PC-9 (cell line): Measurements from ENCODE around the gene KBTBD13. TPM values are rescaled to one million over a fixed set of nuclear protein-coding genes. Genes with fewer than 3 reads are reported as not detected.

ENCODE experiments used
- BruUV-seq: library from RNA; stranded (reverse); fragments of 400-500 nt; replicated peaks from 2 replicates; lab custom pipeline; 2021; lab: Mats Ljungman, UMichigan
- CTCF ChIA-PET: fragments of 300-600 bp; sonication (Branson Sonifier 250); formaldehyde crosslinking; loops from one replicate; lab custom pipeline; 2022; ENCODE audit warnings: antibody characterized with exemption; lab: Charles Lee
- POLR2A ChIA-PET: fragments of 300-600 bp; sonication (Branson Sonifier 250); formaldehyde crosslinking; loops from one replicate; lab custom pipeline; 2022; ENCODE audit warnings: antibody characterized with exemption; ENCODE audit not compliant: unreplicated experiment; lab: Charles Lee
- DNase-seq, 2 experiments: peaks; one replicate each; pipeline versions ENCODE4 v3.0.0 to v3.0.0-alpha.2; 2015 to 2022; ENCODE audit warnings: mixed read lengths in 1 of 2
- H2AFZ ChIP-seq: fragments of 200-600 bp; sonication (generic); 2 replicates; pipeline ENCODE4 v1.8.1; 2017; ENCODE audit warnings: antibody characterized with exemption
- H3F3A ChIP-seq: fragments of 200-600 bp; sonication (generic); 2 replicates; pipeline ENCODE4 v1.8.1; 2017; ENCODE audit warnings: antibody characterized with exemption, mild to moderate bottlenecking, low read depth; ENCODE audit not compliant: insufficient read depth
- H3K27ac ChIP-seq: fragments of 200-600 bp; sonication (generic); 2 replicates; pipeline ENCODE4 v1.6.1; 2016; ENCODE audit warnings: mixed run types
- H3K27me3 ChIP-seq: fragments of 200-600 bp; sonication (generic); 2 replicates; pipeline ENCODE4 v1.6.1; 2016; ENCODE audit warnings: low read depth, mixed run types; ENCODE audit not compliant: insufficient read depth
- H3K36me3 ChIP-seq: fragments of 200-600 bp; sonication (generic); 2 replicates; pipeline ENCODE4 v1.6.1; 2016; ENCODE audit warnings: low read depth, mixed run types
- H3K4me1 ChIP-seq: fragments of 200-600 bp; sonication (generic); replicated peaks from 2 replicates; pipeline ENCODE4 v1.6.1; 2016; ENCODE audit warnings: mixed run types; ENCODE audit not compliant: insufficient read depth
- H3K4me2 ChIP-seq: fragments of 200-600 bp; sonication (generic); 2 replicates; pipeline ENCODE4 v1.6.1; 2017; ENCODE audit warnings: mixed run types
- H3K4me3 ChIP-seq: fragments of 200-600 bp; sonication (generic); 2 replicates; pipeline ENCODE4 v1.6.1; 2016; ENCODE audit warnings: mixed run types
- H3K79me2 ChIP-seq: fragments of 200-600 bp; sonication (generic); 2 replicates; pipeline ENCODE4 v1.6.1; 2017; ENCODE audit warnings: low read depth, mixed run types
- H3K9me2 ChIP-seq: fragments of 200-600 bp; sonication (generic); 2 replicates; pipeline ENCODE4 v1.8.1; 2017; ENCODE audit warnings: mild to moderate bottlenecking; ENCODE audit not compliant: insufficient read depth
- H3K9me3 ChIP-seq: fragments of 200-600 bp; sonication (generic); 2 replicates; pipeline ENCODE4 v1.8.1; 2016; ENCODE audit warnings: low read depth; ENCODE audit not compliant: insufficient read depth
- H4K20me1 ChIP-seq: fragments of 200-600 bp; sonication (generic); 2 replicates; pipeline ENCODE4 v1.8.1; 2017; ENCODE audit not compliant: insufficient read depth
- EZH2 ChIP-seq: fragments of 200-600 bp; sonication (generic); IDR thresholded peaks from 2 replicates; pipeline ENCODE4 v1.8.0; 2017; ENCODE audit warnings: antibody characterized with exemption, low read depth
- intact Hi-C: fragments of 100-400 bp; cut with micrococcal nuclease; formaldehyde crosslinking; loops from one replicate; pipeline ENCODE4 v1.10.0; 2022; ENCODE audit not compliant: unreplicated experiment
- total RNA-seq: library from RNA; stranded (reverse); gene quantifications from 2 replicates; pipeline ENCODE4 v1.2.3, GENCODE V29; 2021
- TF ChIP-seq, protein P1 (sequence below): fragments of 200-600 bp; sonication (generic); conservative IDR thresholded peaks from 2 replicates; pipeline ENCODE4 v1.6.1; 2017; ENCODE audit warnings: mixed run types, antibody characterized with exemption, mild to moderate bottlenecking, moderate library complexity

Gene KBTBD13
- total RNA-seq, 1 experiment from 2014 or later: not detected

DNA sequence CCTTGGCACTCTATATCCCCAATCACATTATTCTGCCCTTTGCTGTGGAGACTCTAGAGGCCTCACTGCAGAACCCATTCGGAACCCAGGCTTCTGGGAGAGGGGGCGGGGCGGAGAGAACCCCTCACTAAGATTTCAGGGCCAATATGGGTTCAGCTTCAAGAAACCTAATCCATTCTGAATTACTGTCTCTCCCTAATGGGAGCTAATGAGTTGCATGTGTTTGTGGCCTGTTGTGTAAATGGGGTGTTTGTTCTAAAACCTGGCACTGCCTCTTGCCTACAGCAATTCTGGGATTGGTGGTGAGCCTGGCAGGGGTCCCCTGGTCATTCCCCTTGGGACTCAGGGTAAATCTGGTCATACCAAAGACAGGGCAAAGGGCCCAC is 8.2 kb upstream of the KBTBD13 start:
- POLR2A ChIA-PET: interaction anchor here (0.6 kb wide), 1 partner anchor 19 kb away, joined by 7 read pairs; no protein-coding TSS in a partner anchor
- no peak overlapping the region for H3K4me3 ChIP-seq
- BruUV-seq: no TSS peak

DNA sequence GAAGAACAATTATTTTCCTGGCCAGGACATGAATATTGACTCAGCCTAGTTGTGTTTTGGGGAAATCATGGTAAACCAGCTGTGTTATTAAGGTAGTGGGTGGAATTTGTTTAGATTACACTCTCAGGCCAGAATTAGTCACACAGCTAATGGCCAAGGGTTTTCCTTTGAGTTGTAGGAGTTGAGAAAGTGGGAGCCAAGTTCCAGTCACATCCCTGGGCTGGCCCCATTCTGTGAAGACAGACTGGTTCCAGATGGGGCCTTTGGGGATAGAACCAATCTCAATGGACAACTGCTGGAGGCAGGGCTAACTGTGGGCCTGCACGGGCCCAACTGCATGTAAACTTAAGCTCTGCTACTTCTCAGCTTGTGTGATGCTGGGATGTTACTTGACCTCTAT is 7.4 kb upstream of the KBTBD13 start:
- no peaks in the 10 kb centered on the region for H3K79me2 ChIP-seq
- no peaks in the 10 kb centered on the region for H3F3A ChIP-seq
- TF ChIP-seq EZH2: no peak
- TF ChIP-seq, protein P1, sequence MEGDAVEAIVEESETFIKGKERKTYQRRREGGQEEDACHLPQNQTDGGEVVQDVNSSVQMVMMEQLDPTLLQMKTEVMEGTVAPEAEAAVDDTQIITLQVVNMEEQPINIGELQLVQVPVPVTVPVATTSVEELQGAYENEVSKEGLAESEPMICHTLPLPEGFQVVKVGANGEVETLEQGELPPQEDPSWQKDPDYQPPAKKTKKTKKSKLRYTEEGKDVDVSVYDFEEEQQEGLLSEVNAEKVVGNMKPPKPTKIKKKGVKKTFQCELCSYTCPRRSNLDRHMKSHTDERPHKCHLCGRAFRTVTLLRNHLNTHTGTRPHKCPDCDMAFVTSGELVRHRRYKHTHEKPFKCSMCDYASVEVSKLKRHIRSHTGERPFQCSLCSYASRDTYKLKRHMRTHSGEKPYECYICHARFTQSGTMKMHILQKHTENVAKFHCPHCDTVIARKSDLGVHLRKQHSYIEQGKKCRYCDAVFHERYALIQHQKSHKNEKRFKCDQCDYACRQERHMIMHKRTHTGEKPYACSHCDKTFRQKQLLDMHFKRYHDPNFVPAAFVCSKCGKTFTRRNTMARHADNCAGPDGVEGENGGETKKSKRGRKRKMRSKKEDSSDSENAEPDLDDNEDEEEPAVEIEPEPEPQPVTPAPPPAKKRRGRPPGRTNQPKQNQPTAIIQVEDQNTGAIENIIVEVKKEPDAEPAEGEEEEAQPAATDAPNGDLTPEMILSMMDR: no peak
- no peaks in the 10 kb centered on the region for H3K36me3 ChIP-seq
- H3K4me1 ChIP-seq: no peaks in the 10 kb centered on the region
- DNase-seq: no peak
- H4K20me1 ChIP-seq: no peaks in the 10 kb centered on the region
- no peaks in the 10 kb centered on the region for H3K9me3 ChIP-seq
- no peak overlapping the region for H3K4me2 ChIP-seq
- BruUV-seq: no TSS peak
- no peaks in the 10 kb centered on the region for H3K9me2 ChIP-seq
- intact Hi-C loops: no loop called here
- H3K27me3 ChIP-seq: no peaks in the 10 kb centered on the region; the same call in 1 of the 2 replicates
- H3K4me3 ChIP-seq: no peak overlapping the region
- POLR2A ChIA-PET: no interaction called here
- H3K27ac ChIP-seq: no peak overlapping the region
- CTCF ChIA-PET: interaction anchor here (0.7 kb wide), 1 partner anchor 207 kb away, joined by 4 read pairs; no protein-coding TSS in a partner anchor
- no peak overlapping the region for H2AFZ ChIP-seq

More for the DNA sequence above, 8.2 kb upstream of the KBTBD13 start:
- no peak for DNase-seq
- no peaks in the 10 kb centered on the region; the same call in 1 of the 2 replicates for H3K27me3 ChIP-seq
- no peaks in the 10 kb centered on the region for H4K20me1 ChIP-seq
- no peaks in the 10 kb centered on the region for H3K9me2 ChIP-seq
- TF ChIP-seq EZH2: no peak
- TF ChIP-seq, protein P1: no peak
- H3K4me2 ChIP-seq: no peak overlapping the region
- no peaks in the 10 kb centered on the region for H3K36me3 ChIP-seq
- no peaks in the 10 kb centered on the region for H3K79me2 ChIP-seq
- no peaks in the 10 kb centered on the region for H3F3A ChIP-seq
- no peak overlapping the region for H2AFZ ChIP-seq
- CTCF ChIA-PET: interaction anchor here (0.6 to 0.7 kb wide), 2 partner anchors 13 to 207 kb away, joined by 3 to 4 read pairs; no protein-coding TSS in a partner anchor
- no peaks in the 10 kb centered on the region for H3K9me3 ChIP-seq
- no peaks in the 10 kb centered on the region for H3K4me1 ChIP-seq
- intact Hi-C loops: no loop called here
- H3K27ac ChIP-seq: no peak overlapping the region

DNA sequence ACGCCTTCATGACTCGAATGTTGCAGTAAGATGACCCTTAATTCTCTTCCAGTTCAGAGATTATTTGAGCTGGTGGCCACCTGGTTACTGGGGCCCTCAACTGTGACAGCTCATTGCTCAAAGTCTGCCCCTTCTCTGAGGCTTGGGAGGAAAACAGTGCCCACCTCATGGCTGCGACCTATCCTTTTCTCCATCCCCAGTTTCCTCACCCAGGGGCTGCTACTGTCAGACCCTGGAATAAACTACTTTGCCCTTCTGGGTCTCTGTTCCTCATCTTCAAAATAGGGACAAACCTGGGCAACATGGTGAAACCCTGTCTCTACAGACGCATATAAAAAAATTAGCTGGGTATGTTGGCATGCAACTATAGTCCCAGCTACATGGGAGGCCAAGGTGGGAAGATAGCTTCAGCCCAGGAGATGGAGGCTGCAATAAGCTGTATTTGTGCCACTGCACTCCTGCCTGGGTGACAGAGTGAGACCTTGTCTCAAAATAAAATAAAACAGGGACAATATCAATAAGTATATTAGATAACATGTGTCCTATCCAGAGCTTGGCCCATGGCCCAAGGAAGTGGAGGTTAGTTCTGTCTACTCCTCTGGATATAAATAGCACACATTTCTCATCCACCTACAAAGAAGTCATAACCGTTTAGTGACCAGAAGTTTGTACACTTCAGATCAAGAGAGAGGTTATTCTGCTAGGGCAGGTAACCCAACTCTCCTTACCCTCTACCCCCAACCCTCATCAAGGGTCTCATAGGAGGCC is 6.6 kb upstream of the KBTBD13 start:
- CTCF ChIA-PET: no interaction called here
- no peaks in the 10 kb centered on the region for H3K36me3 ChIP-seq
- H3K4me1 ChIP-seq: no peaks in the 10 kb centered on the region
- H3K27me3 ChIP-seq: no peaks in the 10 kb centered on the region; the same call in 1 of the 2 replicates
- no TSS peak for BruUV-seq
- H3K9me2 ChIP-seq: no peaks in the 10 kb centered on the region
- H3K27ac ChIP-seq: no peak overlapping the region
- intact Hi-C loops: no loop called here
- no peaks in the 10 kb centered on the region for H3K79me2 ChIP-seq
- POLR2A ChIA-PET: no interaction called here
- DNase-seq: no peak
- no peaks in the 10 kb centered on the region for H3F3A ChIP-seq
- H3K4me2 ChIP-seq: no peak overlapping the region
- no peaks in the 10 kb centered on the region for H4K20me1 ChIP-seq
- no peak for TF ChIP-seq EZH2
- TF ChIP-seq, protein P1: no peak
- H3K4me3 ChIP-seq: no peak overlapping the region
- no peaks in the 10 kb centered on the region for H3K9me3 ChIP-seq
- no peak overlapping the region for H2AFZ ChIP-seq
